ENCODE results near the gene RABGGTA.

The RABGGTA gene, protein sequence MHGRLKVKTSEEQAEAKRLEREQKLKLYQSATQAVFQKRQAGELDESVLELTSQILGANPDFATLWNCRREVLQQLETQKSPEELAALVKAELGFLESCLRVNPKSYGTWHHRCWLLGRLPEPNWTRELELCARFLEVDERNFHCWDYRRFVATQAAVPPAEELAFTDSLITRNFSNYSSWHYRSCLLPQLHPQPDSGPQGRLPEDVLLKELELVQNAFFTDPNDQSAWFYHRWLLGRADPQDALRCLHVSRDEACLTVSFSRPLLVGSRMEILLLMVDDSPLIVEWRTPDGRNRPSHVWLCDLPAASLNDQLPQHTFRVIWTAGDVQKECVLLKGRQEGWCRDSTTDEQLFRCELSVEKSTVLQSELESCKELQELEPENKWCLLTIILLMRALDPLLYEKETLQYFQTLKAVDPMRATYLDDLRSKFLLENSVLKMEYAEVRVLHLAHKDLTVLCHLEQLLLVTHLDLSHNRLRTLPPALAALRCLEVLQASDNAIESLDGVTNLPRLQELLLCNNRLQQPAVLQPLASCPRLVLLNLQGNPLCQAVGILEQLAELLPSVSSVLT

DNA sequence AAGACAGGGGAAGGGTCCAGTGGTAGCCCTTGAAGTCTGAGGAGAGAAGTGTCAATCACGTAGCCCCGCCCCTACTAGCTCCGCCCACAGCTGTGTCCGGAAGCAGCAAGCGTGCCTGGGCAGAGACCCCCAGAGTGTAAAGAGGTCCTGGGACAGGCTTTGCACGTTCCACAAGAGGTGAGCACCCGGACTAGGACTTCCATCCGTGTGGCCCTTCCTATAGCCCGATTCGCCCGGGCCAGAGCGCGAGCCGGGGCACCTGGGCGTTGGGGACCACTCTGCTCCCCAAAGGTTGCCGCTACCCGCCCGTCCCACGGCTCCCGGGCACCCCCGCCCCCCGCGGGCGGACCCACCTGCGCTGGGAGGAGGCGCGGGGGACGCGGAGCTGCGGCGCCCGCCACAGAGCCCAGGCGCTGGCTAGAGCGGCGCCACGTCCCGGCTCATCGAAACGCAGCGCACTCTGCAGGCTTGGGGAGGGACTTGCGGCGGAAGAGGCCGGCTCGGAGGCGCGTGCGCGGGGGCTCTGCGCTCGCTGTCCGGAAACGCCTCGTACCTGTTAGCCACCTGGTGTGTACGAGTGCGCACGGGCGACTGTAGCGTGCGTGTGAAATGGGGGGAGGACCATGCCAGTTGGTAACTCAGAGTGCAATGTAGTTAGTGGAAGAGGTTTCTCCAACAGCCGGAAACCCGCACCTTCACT lies at the start of gene RABGGTA:
RABGGTA (minus strand) TSS at position 464 of the 700 bp plus-strand sequence. CDS start 482 bp downstream, outside the sequence.
- peak; percentile 93 for DNase-seq

DNA sequence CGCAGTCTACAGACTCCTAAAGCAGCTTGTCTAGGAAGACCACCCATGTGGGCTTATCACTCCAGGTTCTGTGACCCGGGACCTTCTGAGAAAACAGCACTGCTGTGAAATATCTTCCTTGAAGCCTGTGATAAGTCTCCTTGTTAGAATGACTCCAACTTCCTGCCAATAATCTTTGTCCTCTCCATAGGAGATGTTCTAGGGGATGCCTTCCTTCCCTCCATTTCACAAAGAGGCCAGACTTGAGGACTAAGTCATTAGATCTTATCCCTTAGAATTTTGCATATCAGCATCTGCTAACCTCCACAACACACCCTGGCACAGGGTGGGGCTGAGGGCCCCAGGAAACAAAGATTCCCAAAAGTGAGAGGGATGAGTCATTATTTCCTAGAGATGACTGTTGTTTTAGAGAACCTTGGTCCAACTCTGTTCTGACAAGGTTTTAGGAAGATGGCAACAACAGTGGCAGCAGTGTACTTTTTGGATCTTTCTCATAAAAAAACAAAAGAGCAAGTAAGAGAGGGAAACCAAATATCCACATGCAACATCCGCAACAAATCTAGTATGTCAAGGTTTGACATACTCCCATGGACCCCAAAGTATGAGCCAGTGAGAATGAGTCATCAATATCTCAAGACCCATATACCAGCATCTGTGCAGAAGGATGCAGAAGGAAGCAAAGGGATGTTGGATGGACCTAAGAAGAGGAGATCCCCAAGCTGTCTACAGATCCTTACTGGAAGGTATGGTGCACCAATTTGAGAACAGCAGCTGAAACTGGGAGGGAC lies 45.9 kb upstream of the RABGGTA start:
- DNase-seq, result no peak

DNA sequence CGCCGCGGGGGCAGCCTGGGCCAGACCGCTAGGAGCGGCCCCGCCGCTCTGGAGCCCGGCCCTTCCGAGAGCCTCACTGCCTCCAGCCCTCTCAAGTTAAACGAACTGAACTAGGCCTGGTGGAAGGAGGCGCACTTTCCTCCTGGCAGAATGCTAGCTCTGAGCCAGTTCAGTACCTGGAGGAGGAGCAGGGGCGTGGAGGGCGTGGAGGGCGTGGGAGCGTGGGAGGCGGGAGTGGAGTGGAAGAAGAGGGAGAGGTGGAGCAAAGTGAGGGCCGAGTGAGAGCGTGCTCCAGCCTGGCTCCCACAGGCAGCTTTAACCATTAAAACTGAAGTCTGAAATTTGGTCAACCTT lies 45.2 kb upstream of the RABGGTA start:
- DNase-seq, result no peak

DNA sequence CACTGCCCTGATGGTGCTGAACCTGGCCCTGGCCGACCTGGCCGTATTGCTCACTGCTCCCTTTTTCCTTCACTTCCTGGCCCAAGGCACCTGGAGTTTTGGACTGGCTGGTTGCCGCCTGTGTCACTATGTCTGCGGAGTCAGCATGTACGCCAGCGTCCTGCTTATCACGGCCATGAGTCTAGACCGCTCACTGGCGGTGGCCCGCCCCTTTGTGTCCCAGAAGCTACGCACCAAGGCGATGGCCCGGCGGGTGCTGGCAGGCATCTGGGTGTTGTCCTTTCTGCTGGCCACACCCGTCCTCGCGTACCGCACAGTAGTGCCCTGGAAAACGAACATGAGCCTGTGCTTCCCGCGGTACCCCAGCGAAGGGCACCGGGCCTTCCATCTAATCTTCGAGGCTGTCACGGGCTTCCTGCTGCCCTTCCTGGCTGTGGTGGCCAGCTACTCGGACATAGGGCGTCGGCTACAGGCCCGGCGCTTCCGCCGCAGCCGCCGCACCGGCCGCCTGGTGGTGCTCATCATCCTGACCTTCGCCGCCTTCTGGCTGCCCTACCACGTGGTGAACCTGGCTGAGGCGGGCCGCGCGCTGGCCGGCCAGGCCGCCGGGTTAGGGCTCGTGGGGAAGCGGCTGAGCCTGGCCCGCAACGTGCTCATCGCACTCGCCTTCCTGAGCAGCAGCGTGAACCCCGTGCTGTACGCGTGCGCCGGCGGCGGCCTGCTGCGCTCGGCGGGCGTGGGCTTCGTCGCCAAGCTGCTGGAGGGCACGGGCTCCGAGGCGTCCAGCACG lies 44.6 kb upstream of the RABGGTA start:
- no peak for DNase-seq

DNA sequence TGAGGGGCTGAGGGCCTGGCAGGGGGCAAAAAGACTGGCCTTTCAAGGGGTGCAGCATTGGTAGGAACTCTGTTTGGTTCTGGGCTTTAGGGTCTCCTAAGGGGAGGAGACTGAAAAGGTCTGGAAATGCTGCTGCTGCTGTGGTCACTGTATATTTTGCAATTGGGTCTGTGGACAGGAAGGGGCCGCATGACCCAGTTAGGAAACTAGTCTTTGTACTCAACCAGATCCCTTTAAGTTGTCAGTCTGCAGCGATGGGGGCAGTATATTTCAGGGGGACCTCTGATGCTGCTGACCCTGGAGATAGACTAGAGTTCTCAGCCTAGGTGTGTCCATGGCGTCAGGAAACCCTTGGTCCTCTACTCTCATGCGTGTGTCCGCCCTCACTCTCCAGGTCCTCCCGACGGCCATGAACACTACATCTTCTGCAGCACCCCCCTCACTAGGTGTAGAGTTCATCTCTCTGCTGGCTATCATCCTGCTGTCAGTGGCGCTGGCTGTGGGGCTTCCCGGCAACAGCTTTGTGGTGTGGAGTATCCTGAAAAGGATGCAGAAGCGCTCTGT lies 43.9 kb upstream of the RABGGTA start:
- DNase-seq, result no peak

DNA sequence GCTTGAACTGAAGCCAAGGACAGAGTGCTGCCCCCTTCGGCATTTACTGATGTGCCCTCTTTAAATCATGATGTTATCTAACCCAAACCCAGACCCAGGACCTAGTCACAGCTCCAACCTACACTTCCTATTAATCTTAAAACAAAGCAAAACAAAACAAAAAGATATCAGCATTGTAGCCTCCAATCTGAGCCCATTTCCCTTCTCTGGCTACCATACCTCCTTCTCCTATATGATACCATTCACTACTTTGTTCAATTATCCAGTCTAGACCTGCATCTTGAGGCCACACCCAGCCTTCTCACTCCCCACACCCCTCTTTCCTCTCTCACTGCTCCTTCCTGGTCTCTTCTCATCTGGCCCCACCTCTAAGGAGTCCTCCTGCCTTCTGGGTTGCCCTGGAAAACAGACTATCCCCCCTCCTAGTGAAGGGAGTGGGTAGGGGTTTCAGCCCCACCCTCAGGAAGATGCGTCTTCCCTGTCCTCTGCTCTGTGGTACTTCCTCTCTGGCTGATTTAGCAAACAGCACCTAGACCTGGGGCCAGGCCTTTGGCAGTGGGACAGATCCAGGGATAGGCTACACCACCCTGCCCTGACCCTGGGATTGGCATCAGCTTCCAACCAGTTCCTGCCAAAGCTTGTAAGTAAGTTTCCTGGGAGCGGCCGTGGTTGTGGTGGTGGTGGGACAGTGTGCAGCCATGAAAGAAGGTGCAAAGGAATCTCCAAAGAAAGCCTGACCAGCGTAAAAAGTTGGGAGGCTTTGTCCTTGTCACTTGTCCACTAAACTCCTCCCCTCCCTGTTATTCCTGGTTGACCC lies 43.2 kb upstream of the RABGGTA start:
- no peak for DNase-seq

DNA sequence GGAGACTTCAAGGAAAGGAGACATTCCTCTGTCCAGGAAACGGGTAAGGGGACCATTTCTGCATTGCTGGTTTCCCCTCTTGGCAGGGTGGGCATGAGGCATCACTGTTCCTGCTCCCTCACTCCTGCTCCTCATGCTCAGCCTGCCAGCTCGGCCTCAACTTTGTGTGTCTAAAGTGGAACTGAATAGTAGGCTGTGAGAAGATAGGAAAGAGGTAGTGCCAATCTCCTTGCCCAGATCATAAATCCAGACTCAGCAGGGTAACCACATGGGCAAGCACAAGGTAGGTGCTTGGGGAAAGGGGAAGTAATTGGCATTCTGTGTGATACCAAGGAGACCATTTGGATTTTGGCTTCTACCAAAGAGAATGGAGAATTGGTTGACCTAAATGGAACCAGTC lies 42.5 kb upstream of the RABGGTA start:
- no peak for DNase-seq

DNA sequence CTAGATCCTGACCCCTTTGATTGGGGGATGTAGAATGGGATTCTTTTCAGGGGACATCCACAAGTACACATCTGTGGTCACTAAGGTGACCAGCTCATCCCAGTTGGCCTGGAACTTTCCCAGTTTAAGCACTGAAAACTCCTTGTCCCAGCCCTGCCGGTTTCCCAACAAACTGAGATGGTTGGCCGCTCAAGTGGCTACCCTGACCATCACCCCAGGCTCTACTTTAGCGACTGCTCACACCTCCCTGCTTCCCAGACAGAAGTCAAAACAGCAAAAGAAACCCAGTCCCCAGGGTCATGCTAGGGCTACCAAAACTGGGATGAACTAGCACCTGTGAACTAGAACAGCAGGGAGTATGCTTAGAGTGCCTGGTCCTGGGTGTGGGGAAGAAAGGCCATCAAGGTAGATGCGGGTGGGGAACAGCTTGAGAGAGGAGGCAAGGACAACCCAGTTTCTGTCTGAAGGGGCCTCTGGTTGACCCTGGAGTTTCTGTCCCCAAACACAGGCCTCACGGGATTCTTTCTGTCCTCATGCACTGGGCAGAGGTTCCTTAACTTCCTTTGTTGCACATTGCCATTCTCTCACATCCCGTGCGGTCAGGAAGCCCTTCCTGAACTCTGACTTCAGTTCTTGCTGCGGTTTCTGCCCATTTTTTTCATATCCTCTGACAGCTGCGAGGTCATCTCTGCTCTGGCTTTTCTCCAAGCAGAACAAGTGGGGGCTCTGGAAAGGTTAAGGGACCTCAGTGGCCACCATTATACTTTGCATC lies 41.5 kb upstream of the RABGGTA start:
- DNase-seq, result no peak

DNA sequence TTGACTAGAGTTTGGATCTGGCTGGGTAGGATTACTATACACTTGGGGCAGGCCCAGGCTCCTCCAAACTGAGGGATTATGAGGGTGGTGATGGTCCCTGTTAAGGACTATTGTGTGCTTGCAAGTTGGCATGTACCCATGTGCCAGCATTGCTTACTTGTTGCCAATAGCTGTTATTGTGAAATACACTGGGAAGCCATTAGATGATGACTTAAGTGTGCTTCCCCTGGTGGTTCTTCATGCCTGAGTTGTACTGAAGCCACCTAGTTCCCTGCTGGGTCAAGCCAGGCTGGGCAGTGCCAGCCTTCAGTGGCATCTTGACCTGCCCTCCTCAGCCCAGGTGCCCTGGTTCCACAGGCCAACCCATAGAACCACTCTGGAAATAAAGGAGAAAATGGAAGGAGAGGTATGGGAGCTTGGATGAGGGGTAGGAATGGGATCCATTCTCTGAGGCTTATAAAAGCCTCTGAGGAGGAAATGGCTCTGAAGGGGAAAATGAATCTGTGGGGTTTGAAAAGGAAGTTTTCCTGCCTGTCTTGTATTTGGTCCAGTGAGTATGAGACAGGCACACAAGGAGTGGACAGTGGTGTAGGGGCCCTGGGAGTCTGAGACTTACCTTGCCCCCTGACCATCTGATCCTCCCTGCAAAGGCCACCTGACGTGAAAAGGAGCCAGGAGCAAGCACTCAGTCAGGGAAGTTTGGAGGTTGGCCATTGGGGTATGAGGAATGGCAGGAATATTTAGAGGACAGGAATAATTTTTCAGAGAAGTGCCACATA lies 40.6 kb upstream of the RABGGTA start:
- DNase-seq, result no peak

DNA sequence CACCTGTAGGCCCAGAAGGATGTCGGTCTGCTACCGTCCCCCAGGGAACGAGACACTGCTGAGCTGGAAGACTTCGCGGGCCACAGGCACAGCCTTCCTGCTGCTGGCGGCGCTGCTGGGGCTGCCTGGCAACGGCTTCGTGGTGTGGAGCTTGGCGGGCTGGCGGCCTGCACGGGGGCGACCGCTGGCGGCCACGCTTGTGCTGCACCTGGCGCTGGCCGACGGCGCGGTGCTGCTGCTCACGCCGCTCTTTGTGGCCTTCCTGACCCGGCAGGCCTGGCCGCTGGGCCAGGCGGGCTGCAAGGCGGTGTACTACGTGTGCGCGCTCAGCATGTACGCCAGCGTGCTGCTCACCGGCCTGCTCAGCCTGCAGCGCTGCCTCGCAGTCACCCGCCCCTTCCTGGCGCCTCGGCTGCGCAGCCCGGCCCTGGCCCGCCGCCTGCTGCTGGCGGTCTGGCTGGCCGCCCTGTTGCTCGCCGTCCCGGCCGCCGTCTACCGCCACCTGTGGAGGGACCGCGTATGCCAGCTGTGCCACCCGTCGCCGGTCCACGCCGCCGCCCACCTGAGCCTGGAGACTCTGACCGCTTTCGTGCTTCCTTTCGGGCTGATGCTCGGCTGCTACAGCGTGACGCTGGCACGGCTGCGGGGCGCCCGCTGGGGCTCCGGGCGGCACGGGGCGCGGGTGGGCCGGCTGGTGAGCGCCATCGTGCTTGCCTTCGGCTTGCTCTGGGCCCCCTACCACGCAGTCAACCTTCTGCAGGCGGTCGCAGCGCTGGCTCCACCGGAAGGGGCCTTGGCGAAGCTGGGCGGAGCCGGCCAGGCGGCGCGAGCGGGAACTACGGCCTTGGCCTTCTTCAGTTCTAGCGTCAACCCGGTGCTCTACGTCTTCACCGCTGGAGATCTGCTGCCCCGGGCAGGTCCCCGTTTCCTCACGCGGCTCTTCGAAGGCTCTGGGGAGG lies 39.5 kb upstream of the RABGGTA start, which contains the start of gene LTB4R:
LTB4R (plus strand) TSS at position 857 of the 959 bp plus-strand sequence. CDS start 4,150 bp downstream, outside the sequence.
- no peak for DNase-seq

DNA sequence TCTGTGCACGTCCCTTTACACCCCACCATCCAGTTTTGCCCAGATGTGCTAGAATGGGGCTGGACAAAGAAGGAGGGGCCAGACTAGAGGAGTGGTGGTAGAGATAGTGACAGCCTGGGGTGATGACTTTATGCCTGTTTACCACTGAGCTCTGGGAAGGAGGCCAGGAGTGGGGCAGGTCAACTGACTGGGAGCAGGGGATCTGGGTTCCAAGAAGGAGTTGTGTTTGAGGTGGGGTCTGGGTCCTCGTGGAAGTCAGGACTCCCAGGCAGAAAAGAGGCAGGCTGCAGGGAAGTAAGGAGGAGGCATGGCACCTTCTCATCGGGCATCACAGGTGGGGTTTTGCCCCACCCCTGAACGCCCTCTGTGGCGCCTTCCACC lies 38.9 kb upstream of the RABGGTA start:
- no peak for DNase-seq

DNA sequence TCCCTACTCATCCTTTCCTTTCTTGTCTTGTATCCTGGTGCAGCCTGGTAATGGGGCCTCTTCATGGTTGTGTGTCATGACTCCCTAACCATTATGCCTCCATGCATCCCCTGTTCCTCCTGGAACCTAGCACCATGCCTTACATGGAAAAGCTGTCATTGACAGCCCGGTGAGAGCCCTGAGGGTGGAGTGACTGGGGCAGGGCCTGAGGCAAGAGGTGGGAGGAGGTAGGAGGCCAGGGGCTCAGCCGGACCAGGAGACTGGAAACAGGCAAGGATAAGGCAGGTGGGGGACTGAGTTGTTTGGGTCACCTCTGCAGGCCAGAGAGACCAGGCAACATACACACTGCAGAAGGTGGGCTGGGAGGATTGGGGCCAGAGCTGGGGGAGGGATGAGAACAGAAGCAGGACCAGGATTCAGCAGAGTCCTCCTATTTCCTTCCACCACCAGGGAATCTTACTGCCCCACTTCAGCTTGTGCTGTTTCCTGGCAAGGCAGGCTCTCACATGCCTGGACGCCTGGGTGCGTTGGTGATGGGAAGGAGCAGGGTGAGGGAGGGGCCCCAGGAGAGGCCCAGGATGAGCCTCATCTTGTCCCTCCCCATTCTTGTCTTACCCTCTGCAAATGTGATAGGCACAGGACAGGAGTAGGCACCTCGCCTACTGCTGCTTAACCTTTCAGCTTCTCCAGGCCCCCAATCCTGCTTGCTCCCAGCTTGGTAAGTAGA lies 38.3 kb upstream of the RABGGTA start, which contains the start of gene LTB4R2:
LTB4R2 (plus strand) TSS at position 603 of the 727 bp plus-strand sequence. CDS start 525 bp downstream, outside the sequence.
- DNase-seq, result no peak

DNA sequence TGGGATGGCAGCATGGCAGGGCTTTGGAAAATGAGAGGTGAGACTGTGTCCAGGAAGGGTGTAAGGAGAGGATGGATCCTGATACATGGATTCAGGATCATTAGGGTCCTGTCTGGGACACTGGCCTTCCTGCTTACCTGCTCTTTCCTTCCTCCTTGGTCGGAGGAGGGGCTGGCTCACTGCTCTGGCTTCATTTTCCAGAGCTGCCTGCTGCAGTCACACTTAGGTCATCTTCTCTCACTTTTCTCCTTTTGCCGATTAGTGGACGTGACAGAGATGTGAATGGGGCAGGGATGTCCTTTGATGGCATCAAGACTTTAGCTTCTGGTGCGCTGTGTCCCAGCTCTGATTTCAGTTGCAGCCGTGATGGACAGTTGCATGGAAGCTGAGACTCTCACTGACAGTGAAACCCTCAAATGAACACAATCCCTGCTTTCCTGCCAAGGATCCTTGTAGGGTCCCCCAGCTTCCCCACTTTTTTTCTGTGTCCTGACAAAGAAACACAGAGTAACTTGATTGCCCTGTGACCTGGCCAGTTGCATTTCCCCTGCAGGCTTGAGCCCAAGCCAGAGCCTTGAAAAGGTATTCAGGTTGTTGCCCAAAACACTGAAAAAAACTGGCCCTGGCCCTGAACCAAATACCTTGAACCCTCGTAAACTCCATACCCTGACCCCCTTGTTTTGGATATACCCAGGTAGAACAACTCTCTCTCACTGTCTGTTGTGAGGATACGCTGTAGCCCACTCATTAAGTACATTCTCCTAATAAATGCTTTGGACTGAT lies 37.1 kb upstream of the RABGGTA start:
- no peak for DNase-seq

DNA sequence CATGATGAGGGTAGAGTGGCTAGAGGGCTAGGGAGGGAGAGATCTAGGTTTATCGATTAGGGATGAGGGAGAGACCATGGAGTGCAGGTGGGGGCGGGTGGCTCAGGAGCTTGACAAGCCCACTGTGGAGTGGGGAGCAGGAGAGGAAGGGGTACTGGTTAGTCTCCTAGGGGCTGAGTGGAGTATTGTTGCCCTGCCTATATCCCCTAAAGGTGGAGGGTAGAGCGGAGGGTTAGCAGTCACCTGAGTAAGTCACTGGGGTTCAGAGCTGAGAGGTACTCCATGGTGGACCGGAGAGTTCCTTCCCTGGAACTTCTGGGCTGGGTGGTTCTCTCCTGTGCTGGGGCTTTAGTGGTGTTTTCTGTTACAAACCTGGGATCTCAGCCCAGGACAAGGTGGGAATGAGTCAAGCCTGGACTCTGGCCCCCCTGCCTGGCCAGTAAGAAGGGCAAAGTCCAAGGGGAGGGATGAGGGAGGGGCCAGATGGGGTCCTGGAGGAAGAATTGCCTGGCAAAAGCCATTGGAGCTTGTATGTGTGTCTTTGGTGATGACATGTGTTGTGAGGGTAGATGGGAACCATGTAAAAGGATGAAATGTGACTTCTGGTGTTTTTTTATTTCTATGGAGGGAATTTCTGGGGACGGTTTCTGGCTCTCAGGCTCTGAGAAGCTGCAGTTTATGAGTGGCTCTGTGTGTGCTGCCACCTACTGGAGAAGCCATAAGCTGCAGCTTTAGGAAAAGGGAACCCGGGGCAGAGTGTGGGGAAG lies 36.4 kb upstream of the RABGGTA start, which contains the start of gene CIDEB:
CIDEB (minus strand) TSS at position 403 of the 767 bp plus-strand sequence; CDS start at position 284, 119 bp downstream.
- DNase-seq, result peak; percentile 80

DNA sequence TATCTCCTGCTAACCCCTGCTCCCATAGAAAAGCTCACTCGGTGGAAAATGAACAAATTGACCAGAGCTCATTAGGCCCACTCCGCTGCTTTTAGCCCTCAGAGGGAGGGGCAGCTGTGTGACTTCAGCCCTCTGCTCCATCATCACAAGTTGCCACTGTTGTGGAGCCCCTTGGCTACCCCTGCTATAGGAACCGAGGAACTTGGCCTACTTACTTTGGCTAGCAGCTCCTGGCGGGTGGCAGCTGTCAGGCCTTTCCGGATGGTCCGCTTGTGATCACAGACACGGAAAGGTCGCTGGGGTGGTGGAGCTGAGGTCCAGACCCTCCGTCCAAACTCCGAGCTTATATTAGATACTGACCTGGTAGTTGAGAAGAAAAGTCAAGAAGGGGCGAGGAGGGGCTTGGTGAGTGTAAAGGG lies 35.8 kb upstream of the RABGGTA start:
- DNase-seq, result no peak

DNA sequence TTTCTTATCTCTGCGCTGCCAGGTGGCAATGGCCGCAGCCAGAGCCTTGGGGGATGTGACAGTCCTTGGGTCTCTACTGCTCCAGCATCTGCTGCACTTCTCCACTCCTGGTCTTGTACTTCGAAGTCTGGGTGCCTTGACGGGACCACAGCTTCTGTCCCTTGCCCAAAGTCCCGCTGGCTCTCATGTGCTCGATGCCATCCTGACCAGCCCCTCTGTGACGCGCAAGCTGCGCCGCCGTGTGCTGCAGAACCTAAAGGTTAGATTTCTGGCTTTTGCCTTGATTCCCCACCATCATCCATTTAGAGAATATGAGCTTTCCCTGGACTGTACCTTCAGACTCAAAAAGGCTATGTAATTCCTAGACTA lies 32.6 kb upstream of the RABGGTA start:
- DNase-seq, result no peak
